Measurements from ENCODE around the gene SLC6A20.
A peak's percentile ranks its signal among the peaks of the same experiment; 100 is the strongest.
"Not testable (repeated sequence)": the region's sequence is repeated elsewhere in the genome, so short reads cannot be mapped to it uniquely, and the experiment has no call there.

Gene SLC6A20

GRCh38 chr3:45777111-45777745, 19.1 kb downstream of the SLC6A20 start:
- no peak for DNase-seq

- DNase-seq = no peak
Measured at GRCh38 chr3:45776611-45777010, 19.7 kb downstream of the SLC6A20 start.

- no peak for DNase-seq
Measured at GRCh38 chr3:45776301-45776595, 20.1 kb downstream of the SLC6A20 start.

- DNase-seq = no peak
Measured at GRCh38 chr3:45775571-45776300, 20.6 kb downstream of the SLC6A20 start.

GRCh38 chr3:45774581-45775521, 21.5 kb downstream of the SLC6A20 start:
- no peak for DNase-seq

GRCh38 chr3:45773714-45774449, 22.5 kb downstream of the SLC6A20 start:
- no peak for DNase-seq

GRCh38 chr3:45773072-45773471, 23.3 kb downstream of the SLC6A20 start:
- DNase-seq = no peak

GRCh38 chr3:45772341-45773035, 23.8 kb downstream of the SLC6A20 start:
- DNase-seq = peak; percentile 10

- no peak for DNase-seq
Measured at GRCh38 chr3:45771831-45772230, 24.5 kb downstream of the SLC6A20 start.

- DNase-seq = no peak
Measured at GRCh38 chr3:45771166-45771775, 25.1 kb downstream of the SLC6A20 start.

- DNase-seq = no peak
Measured at GRCh38 chr3:45765958-45766357, 30.4 kb downstream of the SLC6A20 start.

- DNase-seq = no peak
Measured at GRCh38 chr3:45765266-45765851, 31.0 kb downstream of the SLC6A20 start.

- no peak for DNase-seq
Measured at GRCh38 chr3:45763303-45763675, 33.0 kb downstream of the SLC6A20 start.

- no peak for DNase-seq
Measured at GRCh38 chr3:45762647-45763302, 33.6 kb downstream of the SLC6A20 start.

- no peak for DNase-seq
Measured at GRCh38 chr3:45761831-45762230, 34.5 kb downstream of the SLC6A20 start.

GRCh38 chr3:45760878-45761711, 35.2 kb downstream of the SLC6A20 start:
- peak; percentile 55 for DNase-seq

GRCh38 chr3:45759851-45760250, 36.5 kb downstream of the SLC6A20 start:
- DNase-seq = no peak

- DNase-seq = no peak
Measured at GRCh38 chr3:45758871-45759270, 37.5 kb downstream of the SLC6A20 start.

- DNase-seq = not testable (repeated sequence)
Measured at GRCh38 chr3:45757141-45757540, 39.2 kb downstream of the SLC6A20 start.

- no peak for DNase-seq
Measured at GRCh38 chr3:45756055-45756454, 40.3 kb downstream of the SLC6A20 start.

Measured in activated CD4-positive, alpha-beta T cell treated with anti-CD3 and anti-CD28 coated beads, Interleukin-10, Interleukin-2, amounts not matched to agents 100 ng/mL and 50 ng/mL, durations not matched to agents 16 hours and 8 hours (primary cell).